GM19324 (cell line): ENCODE measurements around the gene RUSC2.
"Not testable (repeated sequence)": the region's sequence is repeated elsewhere in the genome, so short reads cannot be mapped to it uniquely, and the experiment has no call there.

Experiments
- ATAC-seq: cut with Tn5 transposase; IDR thresholded peaks from one replicate; pipeline ENCODE4 v1.9.1; 2021; ENCODE audit warnings: mild to moderate bottlenecking, moderate library complexity; ENCODE audit not compliant: unreplicated experiment, low FRiP score

Gene RUSC2

GRCh38 chr9:35493119-35493518, 3.2 kb downstream of the RUSC2 start:
- ATAC-seq = not testable (repeated sequence)

DNA sequence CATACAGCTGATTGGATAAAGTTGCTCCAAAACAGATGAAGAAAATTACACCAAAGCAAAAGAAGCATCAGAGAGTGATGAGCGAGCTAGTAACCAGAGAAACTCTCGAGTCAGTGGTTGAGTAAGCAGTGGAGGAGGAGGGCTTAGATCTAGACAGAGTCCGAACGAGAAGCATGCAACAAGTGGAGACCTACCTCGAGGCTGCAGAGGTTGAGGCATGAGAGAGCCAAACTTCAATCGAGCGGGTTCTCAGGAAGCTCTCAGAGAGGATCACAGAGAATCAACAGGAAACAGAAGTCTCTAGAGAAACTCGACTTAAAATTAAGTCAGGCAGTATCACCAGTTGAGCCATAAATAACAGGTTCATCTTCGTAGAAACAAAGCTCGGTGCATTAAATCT, 6.1 kb downstream of the RUSC2 start:
- no peak for ATAC-seq

- not testable (repeated sequence) for ATAC-seq
These were observed 8.3 kb downstream of the RUSC2 start for GRCh38 chr9:35498245-35498644.

DNA sequence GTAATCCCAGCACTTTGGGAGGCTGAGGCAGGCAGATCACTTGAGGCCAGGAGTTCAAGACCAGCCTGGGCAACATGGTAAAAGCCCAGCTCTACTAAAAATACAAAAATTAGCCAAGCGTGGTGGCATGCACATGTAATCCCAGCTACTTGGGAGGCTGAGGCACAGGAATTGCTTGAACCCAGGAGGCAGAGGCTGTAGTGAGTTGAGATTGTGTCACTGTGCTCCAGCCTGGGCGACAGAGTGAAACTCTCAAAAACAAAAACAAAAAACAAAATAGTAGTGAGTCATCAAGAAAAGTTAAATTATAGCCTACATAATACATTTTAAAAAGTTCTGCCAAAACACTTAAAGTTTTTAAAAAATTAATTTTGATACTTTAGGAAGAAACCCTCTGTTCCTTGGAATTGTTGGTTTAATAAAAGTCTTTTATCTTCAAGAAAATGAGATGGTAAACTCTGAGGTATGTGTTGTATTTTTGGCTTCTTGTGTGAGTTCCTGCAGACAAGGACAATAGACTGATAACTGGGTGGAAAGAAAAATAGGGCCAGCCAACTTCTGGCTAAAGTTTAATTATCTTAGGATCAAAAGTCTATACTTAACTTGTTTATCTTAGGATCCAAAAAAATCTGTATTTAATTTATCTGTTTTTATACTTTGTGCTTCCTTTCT, 9.3 kb downstream of the RUSC2 start:
- no peak for ATAC-seq

DNA sequence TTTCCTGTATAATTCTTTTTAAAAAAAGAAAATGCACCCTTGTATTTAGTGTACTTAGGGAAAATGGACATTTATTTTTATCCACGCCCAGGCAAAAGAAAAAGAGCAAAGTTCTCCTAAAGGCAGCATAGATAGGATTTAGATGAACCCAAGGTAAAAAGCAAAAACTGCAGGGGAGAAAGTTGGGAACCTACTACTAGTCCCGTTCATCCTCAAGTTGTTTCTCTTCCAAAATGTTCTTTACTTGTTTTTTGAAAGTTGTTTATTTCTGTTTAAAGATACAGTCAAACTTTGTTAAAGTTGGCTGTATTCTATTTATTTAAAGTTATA, 9.8 kb downstream of the RUSC2 start:
- no peak for ATAC-seq

DNA sequence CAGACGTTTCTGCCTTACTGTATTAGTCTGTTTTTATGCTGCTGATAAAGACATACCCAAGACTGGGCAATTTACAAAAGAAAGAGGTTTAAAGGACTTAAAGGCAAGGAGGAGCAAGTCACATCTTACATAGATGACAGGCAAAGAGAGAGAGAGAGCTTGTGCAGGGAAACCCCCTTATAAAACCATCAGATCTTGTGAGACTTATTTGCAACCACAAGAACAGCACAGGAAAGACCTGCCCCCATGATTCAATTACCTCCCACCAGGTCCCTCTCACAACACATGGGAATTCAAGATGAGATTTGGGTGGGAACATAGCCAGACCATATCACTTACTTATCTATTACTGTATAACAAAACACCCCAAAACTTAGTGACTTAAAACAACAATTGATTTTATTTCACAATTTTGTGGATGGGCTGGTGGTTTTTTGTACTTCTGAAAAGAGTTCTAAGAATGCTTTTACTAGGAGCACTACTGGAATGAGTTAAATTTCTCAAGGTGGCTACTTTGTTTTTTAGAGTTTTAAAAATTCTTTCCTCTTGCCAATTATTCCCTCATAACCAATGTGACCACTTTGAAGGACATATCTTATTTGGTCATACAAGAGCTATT, 10.3 kb downstream of the RUSC2 start:
- no peak for ATAC-seq

DNA sequence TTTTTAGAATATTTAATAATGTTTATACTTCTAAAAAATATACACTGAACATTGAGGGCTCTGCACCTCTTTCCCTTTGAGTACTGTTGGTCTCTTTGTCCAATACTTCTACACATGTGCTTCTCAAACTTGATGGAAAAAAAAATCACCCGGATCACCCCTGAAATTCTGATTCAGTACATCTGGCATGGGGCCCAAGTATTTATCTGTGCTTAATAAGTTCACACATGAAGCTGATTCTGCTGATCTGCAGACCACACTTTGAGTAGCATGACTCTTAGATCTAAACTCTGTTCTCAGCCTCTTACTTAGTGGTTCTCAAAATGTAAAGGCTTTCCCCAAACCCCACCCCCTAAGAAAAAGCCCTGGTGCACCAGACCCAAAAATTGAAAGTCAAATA, 12.0 kb downstream of the RUSC2 start:
- no peak for ATAC-seq

DNA sequence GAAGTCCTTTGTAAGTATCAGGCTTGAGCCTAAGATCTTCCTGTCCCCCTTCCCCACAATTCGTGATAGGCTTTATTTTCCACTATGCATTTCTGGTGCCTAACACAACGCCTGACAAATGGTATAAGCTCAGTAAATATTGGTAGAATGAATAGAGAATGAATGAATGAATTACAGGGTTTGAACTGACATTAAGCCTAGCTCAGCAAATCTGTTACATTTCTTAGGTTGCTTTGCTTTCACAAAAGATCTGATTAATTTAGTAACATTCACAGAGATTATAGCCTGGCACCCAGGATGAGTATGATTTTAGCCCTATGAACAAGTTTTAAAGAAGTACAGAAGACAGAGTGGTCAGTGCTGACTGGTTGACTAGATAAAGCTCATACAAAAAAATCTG, 16.4 kb downstream of the RUSC2 start:
- no peak for ATAC-seq

- ATAC-seq = no peak
These were observed 18.2 kb downstream of the RUSC2 start for GRCh38 chr9:35508069-35508468.

- ATAC-seq = no peak
These were observed 20.5 kb downstream of the RUSC2 start for GRCh38 chr9:35510383-35510753.

- ATAC-seq = no peak
These were observed 21.0 kb downstream of the RUSC2 start for GRCh38 chr9:35510754-35511428.

- no peak for ATAC-seq
These were observed 21.5 kb downstream of the RUSC2 start for GRCh38 chr9:35511453-35511852.

- no peak for ATAC-seq
These were observed 25.9 kb downstream of the RUSC2 start for GRCh38 chr9:35515766-35516165.

DNA sequence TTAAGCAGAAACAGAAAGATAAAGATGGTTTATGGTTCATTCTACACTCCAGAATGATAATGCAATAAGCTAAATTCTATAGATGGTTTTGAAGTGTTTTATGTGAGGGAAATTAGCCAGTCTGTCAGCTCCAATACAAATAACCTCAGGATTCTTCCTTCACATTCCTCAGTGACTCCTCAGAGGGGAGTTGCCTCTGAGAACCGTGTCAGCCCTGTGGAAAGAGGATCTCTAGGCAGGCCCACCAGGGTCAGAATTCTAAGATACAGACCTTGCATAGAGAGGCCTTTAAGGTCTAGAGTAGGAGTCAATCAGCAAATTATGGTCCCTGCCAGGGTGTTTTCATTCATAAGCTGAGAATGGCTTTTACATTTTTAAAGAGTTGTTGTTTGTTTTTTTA, 26.6 kb downstream of the RUSC2 start:
- ATAC-seq = no peak

GRCh38 chr9:35517131-35517530, 27.2 kb downstream of the RUSC2 start:
- ATAC-seq = no peak

GRCh38 chr9:35517552-35518224, 27.8 kb downstream of the RUSC2 start:
- no peak for ATAC-seq

DNA sequence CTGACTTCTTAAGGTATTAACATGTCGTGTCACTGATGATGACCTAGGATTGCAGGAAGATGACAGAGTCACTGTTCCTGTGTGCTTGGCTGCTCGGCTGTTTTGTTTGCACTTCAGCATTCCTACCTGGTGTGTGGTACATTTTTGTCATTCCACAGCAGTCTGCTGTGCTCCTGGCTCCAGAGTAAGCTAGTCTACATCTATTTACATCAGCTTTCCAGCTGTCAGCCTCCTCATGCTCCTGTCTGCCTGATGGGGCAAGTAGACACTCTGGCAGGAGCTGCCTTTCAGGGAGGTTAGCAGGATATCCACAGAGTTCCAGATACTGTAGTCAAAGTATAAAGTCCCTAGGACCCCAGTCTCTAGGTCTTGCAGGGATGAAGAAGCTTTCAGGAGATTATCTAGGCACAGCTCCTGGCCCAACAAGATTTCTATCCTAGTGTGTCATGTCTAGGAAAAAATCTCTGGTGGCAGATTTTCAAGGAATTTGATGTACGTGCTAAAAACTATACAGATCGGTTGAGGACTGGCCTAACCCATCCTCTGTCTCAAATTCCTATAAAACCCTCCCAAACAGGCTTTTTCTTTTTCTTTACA, 28.4 kb downstream of the RUSC2 start:
- no peak for ATAC-seq

GRCh38 chr9:35518981-35519679, 29.2 kb downstream of the RUSC2 start:
- ATAC-seq = no peak

- ATAC-seq = no peak
These were observed 29.9 kb downstream of the RUSC2 start for GRCh38 chr9:35519692-35520363.

- no peak for ATAC-seq
These were observed 30.4 kb downstream of the RUSC2 start for GRCh38 chr9:35520364-35520710.
